GM13976 (cell line): ENCODE data around the gene GLRX5.

Experiments
- DNase-seq: peaks from one replicate; pipeline ENCODE4 v3.0.0; 2012; ENCODE audit warnings: low spot score
- in situ Hi-C: fragments of 300-500 bp; cut with MboI; formaldehyde crosslinking; loops from one replicate; pipeline ENCODE4 v1.12.0; 2022; ENCODE audit warnings: low sequenced_read_pairs, mixed read lengths, inconsistent platforms; ENCODE audit not compliant: unreplicated experiment
- TF ChIP-seq, protein P1 (sequence below): IDR thresholded peaks from 2 replicates; pipeline ENCODE4 v1.5.1; 2012; ENCODE audit warnings: borderline replicate concordance, mild to moderate bottlenecking; ENCODE audit not compliant: insufficient read depth; ENCODE audit errors: extremely low read depth, missing control alignments, control extremely low read depth

Gene GLRX5

DNA sequence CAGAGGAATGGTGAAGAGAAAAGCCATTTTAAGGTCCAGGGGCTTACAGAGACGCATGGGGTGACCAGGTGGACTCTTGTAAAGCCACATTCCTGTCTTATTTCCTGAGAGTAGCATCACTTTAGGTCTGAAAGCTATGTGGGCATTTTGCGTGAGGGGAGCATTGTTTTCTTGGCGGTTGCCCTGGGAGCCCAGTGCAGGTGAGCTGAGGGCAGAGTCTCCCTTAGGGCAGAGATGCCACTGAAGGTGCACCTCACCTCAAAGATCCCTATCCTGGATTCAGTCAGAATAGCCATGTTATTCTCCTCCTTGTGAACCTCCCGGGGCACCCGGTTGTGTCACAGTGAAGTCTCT lies 12.4 kb downstream of the GLRX5 start:
- in situ Hi-C loops = no loop called here
- TF ChIP-seq, protein P1, sequence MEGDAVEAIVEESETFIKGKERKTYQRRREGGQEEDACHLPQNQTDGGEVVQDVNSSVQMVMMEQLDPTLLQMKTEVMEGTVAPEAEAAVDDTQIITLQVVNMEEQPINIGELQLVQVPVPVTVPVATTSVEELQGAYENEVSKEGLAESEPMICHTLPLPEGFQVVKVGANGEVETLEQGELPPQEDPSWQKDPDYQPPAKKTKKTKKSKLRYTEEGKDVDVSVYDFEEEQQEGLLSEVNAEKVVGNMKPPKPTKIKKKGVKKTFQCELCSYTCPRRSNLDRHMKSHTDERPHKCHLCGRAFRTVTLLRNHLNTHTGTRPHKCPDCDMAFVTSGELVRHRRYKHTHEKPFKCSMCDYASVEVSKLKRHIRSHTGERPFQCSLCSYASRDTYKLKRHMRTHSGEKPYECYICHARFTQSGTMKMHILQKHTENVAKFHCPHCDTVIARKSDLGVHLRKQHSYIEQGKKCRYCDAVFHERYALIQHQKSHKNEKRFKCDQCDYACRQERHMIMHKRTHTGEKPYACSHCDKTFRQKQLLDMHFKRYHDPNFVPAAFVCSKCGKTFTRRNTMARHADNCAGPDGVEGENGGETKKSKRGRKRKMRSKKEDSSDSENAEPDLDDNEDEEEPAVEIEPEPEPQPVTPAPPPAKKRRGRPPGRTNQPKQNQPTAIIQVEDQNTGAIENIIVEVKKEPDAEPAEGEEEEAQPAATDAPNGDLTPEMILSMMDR = no peak
- DNase-seq = no peak

DNA sequence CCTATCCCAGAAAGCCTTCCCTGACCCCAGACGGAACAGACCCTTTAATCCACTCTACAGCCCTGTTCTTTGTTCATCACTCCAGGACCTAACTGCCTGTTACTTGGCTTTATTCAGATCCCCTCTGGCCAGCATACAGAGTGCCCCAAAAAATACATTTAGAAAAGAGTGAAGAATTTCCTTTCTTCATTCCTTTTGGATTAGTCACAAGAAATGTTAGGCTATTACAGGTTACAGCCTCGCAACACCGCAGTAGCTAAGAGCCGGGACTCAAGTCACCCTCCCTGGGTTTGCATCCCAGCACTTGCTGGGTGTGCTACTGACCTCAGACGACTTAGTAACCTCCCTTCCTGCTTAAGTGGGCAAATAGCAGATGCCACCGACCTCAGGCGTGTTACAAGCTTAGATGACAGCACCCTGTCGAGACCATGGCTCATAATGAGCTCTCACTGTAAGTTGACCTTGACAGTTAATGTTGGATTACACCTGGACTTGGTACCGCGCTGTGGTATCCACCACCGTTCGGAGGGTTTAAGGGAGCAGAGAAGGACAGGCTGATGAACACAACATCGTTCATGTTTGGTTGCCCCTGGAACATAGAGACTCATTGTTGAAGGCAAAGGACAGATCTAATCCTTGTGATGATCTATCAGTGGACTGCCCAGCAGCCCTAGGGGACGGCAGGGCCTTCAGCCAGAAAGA lies 12.9 kb downstream of the GLRX5 start:
- TF ChIP-seq, protein P1 = no peak
- in situ Hi-C loops = no loop called here
- no peak for DNase-seq

GRCh38 chr14:95548328-95548929 lies 13.6 kb downstream of the GLRX5 start:
- in situ Hi-C loops = no loop called here
- TF ChIP-seq, protein P1 = no peak
- DNase-seq = no peak

GRCh38 chr14:95549656-95550585 lies 15.1 kb downstream of the GLRX5 start:
- DNase-seq = no peak
- TF ChIP-seq, protein P1 = no peak
- in situ Hi-C loops = no loop called here

- TF ChIP-seq, protein P1 = no peak
- no peak for DNase-seq
- in situ Hi-C loops = no loop called here
Observed at GRCh38 chr14:95551435-95551834, 16.6 kb downstream of the GLRX5 start.

GRCh38 chr14:95553141-95553540 lies 18.3 kb downstream of the GLRX5 start:
- TF ChIP-seq, protein P1 = no peak
- no peak for DNase-seq
- in situ Hi-C loops = no loop called here
